ENCODE measurements around the gene FCGBP.
A peak's percentile ranks its signal among the peaks of the same experiment; 100 is the strongest.
"Not testable (repeated sequence)": the region's sequence is repeated elsewhere in the genome, so short reads cannot be mapped to it uniquely, and the experiment has no call there.

Gene FCGBP

DNA sequence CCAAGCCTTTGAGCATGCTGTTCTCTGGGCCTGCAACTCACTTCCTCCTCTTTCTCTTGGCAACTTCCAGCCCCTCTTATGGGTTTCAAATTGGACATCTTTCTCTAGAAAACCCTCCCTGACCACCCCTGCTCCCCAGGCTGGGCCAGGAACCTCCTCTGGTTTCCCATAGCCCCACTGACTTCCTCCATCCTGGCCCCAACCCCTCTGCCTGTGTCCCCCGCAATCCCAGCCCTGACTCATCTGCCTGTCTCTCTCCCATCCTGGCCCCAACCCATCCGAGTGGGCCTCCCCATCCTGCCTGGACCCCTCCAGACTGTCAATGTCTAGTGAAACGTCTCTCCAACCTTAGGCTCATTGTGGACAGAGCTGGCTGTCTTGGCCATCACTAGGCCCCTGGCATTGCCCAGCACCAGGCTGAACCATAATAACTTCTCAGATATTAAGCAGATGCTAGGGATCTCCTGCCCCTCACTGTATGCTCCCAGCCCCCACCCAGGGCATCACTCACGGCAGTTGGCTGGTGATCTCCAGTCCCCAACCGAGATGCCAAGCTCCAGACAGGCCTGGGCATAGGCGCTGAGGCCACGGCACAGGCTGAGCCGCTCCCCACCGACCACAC is 16.8 kb downstream of the FCGBP start:
- DNase-seq (ENCODE audit: low read depth in 2 of 2): no peak

- DNase-seq (ENCODE audit: low read depth in 2 of 2): no peak
Observed at GRCh38 chr19:39916851-39917396, 17.5 kb downstream of the FCGBP start.

GRCh38 chr19:39916236-39916635 is 18.2 kb downstream of the FCGBP start:
- no peak for DNase-seq (ENCODE audit: low read depth in 2 of 2)

GRCh38 chr19:39915848-39916215 is 18.6 kb downstream of the FCGBP start:
- DNase-seq (ENCODE audit: low read depth in 2 of 2): no peak

GRCh38 chr19:39915101-39915847 is 19.2 kb downstream of the FCGBP start:
- no peak for DNase-seq (ENCODE audit: low read depth in 2 of 2)

DNA sequence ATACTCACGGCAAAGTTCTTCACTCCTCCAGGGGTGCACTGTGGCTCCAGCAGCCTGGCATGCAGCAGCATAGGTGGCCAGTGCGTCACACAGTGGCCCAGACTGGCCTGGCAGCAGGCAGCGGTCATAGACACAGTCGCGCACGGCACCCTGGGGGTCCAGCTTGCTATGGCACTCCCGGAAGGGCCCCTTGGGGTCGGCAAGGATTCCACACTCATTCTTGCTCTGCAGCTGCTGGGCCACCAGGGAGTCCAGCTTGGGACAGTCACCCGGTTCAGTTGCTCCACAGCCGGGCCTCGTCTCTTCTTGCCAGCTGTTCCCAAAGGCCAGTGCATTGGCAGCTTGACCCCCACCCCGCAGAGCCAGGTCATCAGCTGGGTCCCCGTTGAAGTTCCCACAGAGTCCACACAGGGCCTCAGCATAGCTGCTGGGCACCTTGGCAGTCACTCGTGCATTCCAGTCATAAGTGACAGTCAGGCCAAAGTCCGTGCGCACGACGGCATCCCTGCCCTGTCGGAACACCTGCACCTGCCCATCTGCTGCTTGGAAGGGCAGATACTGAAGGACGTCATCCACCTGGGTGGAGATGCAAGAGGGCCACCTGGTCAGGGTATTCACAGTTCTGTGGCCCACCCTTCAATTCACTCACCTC is 20.6 kb downstream of the FCGBP start:
- DNase-seq (ENCODE audit: low read depth in 2 of 2): no peak

- DNase-seq (ENCODE audit: low read depth in 2 of 2): no peak
Observed at GRCh38 chr19:39908803-39909202, 25.6 kb downstream of the FCGBP start.

DNA sequence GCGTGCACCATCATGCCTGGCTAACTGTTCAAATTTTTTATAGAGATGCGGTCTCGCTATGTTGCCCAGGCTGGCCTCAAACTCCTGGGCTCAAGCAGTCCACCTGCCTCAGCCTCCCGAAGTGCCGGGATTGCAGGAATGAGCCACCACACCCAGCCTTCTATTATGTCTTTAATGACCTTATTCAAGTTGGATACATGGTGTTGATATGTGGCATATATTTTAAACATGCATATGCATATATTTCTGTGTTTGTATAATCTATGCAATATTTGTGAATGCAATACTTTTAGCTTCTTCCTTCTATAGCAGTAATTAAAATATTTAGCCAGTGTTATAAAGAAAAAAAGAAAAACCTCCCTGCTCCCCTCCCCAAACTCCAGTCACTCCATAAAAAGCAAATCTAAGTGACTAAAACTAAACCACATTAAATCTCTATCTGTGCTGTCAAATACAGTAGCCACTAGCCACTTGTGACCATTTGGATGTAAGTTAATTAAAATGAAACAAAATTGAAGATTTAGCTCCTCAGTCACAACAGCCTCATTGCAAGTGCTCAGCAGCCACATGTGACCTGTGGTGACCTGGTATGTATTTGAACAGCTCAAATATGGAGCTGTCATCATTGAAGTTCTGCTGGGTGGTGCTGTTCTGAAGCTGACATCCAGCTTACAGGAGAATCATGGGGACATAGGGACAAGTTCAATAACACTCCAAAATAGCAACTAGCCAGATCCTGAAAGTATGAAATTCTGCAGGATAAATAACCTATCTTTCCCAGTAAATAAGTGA is 27.4 kb downstream of the FCGBP start:
- no peak for DNase-seq (ENCODE audit: low read depth in 2 of 2)

- no peak for DNase-seq (ENCODE audit: low read depth in 2 of 2)
Observed at GRCh38 chr19:39906283-39906682, 28.2 kb downstream of the FCGBP start.

GRCh38 chr19:39903486-39904091 is 30.8 kb downstream of the FCGBP start:
- not testable (repeated sequence) for DNase-seq (ENCODE audit: low read depth in 2 of 2)

DNA sequence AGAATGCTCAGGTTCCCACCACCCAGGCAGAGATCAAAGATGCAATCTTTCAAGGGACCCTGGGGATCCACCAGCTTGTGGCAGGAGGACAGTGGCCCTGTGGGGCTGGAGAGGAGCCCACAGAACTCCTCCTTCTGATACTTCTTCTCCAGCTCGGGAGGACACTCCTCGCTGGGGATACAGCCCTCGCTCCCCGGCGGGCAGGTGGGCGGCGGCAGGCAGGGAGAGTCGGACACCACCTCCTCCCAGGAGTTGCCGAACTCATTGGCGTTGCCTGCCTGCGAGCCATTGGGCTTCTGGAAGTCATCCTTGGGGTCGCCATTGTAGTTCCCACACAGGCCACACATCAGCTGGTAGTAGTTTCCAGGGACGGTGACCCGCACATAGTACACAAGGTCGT is 32.1 kb downstream of the FCGBP start:
- DNase-seq (ENCODE audit: low read depth in 2 of 2): not testable (repeated sequence)

DNA sequence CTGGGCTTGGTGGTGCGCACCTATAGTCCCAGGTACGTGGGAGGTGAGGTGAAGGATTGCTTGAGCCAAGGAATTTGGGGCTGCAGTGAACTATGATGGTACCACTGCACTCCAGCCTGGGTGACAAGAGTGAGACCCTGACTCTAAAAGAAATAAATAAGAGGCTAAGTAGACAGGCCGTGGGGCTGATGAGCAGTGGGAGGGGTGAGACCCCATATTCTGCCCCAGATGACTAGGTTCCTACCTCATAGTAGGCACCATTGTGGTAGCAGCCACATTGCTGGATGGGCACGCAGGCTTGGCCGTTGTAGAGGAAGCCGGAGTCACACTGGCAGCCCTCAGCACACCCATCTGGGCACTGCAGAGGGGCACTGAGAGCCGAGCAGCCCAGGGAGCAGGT is 32.8 kb downstream of the FCGBP start:
- DNase-seq (ENCODE audit: low read depth in 2 of 2): not testable (repeated sequence)

DNA sequence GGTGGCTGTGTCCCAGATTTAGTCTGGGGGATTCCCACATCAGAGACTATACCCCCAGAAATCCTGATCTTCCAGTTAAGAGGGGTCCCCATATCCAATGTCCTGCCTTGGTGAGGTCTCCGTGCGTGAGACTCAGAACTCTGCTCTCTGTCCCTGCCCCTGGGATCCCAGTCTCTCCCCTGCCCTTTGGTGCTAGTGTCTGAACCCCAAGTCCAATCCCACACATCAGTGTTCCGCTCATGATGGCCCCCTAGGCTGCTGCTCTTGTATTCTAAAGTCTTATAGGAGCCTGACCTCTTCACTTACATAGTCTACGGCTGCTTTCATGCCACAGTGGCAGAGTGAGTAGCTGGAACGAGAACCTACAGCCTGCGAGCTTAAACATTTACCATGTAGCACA is 35.6 kb downstream of the FCGBP start:
- not testable (repeated sequence) for DNase-seq (ENCODE audit: low read depth in 2 of 2)

DNA sequence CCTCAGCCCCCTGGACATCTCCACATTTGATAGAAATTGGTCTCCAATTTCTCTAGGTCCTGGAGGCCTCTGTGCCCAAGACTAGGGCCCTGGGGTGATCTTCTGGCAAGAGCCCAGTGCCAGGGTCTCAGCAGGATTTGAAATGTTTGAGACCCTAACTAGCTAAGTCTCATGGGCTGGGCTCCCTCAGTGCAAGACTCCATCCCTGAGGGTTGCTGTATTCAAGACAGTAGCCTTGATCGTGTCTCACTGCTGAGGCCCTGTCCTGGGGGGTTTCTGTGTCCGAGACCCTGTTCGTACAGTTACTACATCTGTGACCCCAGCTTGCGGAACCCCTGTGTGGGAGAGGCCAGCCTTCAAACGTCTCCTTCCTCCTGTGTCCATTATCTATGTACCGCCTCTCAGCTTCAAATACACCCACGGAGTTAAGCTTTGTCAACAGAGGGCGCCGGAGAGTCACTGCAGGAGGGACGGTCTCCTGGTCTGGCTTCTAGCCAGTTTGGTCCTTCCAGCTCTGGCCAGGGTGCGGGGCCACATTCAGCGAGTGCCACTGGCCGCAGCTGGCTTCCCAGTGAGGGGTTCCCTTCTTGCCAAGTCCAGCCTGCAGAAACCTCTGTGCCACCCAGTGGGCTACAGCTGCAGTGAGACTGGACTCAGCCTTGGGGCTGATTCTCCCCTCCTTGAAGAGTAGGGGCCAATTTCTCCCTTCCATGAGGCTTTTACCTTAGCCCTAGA is 36.8 kb downstream of the FCGBP start:
- DNase-seq (ENCODE audit: low read depth in 2 of 2): peak; percentile 40 to 58

DNA sequence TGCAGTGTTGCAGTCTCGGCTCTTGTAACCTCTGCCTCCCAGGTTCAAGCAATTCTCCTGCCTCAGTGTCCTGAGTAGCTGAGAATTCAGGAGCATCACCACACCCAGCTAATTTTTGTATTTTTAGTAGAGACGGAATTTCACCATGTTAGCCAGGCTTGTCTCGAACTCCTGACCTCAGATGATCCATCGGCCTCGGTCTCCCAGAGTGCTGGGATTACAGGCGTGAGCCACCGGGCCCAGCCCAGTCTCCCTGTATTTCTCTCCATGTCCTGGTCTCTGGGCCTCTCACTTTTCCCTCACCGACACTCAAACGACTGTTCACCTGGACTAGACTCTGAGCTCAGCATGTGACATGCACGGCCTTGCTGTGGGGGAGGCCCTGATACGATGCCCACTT is 39.3 kb downstream of the FCGBP start:
- DNase-seq (ENCODE audit: low read depth in 2 of 2): not testable (repeated sequence)

- DNase-seq (ENCODE audit: low read depth in 2 of 2): not testable (repeated sequence)
Observed at GRCh38 chr19:39894236-39894606, 40.2 kb downstream of the FCGBP start.

DNA sequence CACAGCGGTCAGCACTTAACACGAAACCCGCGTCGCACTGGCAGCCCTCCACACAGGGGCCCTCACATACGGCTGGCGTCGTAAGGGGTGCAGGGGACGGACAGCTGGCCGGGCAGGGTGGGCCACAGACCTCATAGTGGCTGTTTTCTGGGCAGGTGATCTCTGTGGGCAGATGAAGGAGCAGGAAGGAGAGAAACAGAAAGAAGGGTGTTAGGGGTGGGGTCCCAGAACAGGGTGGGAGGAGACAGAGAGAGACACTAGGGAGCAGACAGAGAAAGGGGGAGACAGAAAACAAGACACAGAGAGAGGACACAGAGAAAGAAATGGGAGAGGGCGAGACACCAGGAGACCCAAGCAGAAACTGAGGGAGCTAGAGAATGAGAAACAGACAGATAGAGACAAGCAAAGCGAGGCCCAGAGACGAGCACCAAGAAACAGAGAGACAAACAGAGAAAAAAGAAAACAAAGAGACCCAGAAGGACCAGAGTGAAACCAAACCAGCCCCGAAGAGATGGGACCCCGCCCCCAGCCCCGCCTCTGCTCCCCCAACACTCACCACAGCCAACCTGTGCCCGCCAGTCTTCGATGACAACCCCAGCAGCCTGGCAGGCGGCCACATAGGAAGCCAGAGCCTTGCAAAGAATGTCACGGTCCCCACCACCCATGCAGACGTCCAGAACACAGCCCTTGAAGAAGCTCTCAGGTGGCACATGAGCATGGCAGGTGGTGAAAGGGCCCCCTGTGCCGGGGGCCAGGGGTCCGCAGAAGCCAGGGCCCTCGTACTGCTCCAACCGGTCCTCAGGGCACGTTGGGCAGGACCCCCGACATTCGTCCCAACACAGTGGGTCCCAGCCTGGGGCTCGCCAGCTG is 40.8 kb downstream of the FCGBP start:
- DNase-seq (ENCODE audit: low read depth in 2 of 2): not testable (repeated sequence)

GRCh38 chr19:39892506-39892902 is 41.9 kb downstream of the FCGBP start:
- DNase-seq (ENCODE audit: low read depth in 2 of 2): not testable (repeated sequence)

DNA sequence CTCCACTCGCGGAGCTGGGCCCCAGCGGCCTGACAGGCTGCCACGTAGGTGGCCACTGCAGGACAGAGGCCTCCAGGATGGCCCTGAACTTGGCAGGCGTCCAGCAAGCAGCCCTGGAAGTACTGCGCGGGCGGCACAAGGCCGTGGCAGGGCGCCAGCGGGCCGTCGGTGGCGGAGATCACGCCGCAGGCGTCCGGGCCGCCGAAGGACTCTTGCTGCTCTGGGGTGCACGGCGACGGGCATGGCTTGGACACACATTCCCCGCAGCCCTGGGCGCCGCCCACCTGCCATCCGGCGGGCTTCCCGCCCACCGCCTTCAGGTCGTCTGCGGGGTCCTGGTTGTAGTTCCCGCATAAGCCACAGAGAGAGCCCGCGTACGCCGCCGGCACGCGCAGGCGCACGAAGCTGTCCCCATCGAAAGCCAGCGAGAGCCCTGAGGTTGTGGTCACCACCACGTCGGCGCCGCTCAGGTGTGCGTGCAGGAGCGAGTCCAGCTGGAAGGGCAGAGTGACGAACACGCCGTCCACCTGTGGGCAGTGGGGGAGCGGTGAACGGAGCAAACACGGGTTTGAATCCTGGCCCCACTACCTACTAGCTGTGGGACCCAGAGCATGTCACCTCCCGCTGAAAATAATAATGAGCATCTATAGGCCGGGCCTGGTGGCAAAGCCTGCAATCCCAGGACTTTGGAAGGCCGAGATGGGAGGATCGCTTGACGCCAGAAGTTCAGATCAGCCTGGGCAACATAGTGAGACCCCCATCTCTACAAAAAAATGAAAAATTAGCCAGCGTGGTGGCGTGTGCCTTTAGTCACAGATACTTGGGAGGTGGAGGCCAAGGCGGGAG is 42.6 kb downstream of the FCGBP start:
- not testable (repeated sequence) for DNase-seq (ENCODE audit: low read depth in 2 of 2)

Data from stimulated activated CD4-positive, alpha-beta T cell treated with anti-CD3 and anti-CD28 coated beads, Interleukin-4, amount 100 ng/mL, for 48 hours (primary cell).